Hematopoietic multipotent progenitor cell treated with erythropoietin and hydrocortisone succinate and interleukin-3 and kit ligand, for 17 days (in vitro differentiated cells): Measurements from ENCODE around the gene PAXIP1.

ENCODE experiments used
- DNase-seq: peaks from one replicate; pipeline ENCODE4 v3.0.0-alpha.2; 2015; ENCODE audit warnings: low spot score

Gene PAXIP1

GRCh38 chr7:154912871-154913637 is 89.9 kb downstream of the PAXIP1 start:
- no peak for DNase-seq

GRCh38 chr7:154911862-154912455 is 91.0 kb downstream of the PAXIP1 start:
- no peak for DNase-seq

- DNase-seq: no peak
These were observed 91.5 kb downstream of the PAXIP1 start for GRCh38 chr7:154911411-154911810.

GRCh38 chr7:154910977-154911376 is 91.9 kb downstream of the PAXIP1 start:
- no peak for DNase-seq

- DNase-seq: no peak
These were observed 92.8 kb downstream of the PAXIP1 start for GRCh38 chr7:154910125-154910524.

- DNase-seq: no peak
These were observed 93.5 kb downstream of the PAXIP1 start for GRCh38 chr7:154909241-154910105.

GRCh38 chr7:154907651-154908620 is 95.0 kb downstream of the PAXIP1 start:
- DNase-seq: no peak

- no peak for DNase-seq
These were observed 96.1 kb downstream of the PAXIP1 start for GRCh38 chr7:154906736-154907355.

GRCh38 chr7:154906201-154906600 is 96.7 kb downstream of the PAXIP1 start:
- no peak for DNase-seq

GRCh38 chr7:154905615-154906014 is 97.3 kb downstream of the PAXIP1 start:
- DNase-seq: no peak

- DNase-seq: no peak
These were observed 97.8 kb downstream of the PAXIP1 start for GRCh38 chr7:154905146-154905545.

- no peak for DNase-seq
These were observed 99.7 kb downstream of the PAXIP1 start for GRCh38 chr7:154903083-154903731.

GRCh38 chr7:154902600-154903082 is 100.3 kb downstream of the PAXIP1 start:
- no peak for DNase-seq

GRCh38 chr7:154899862-154900261 is 103.1 kb downstream of the PAXIP1 start:
- DNase-seq: no peak

- DNase-seq: no peak
These were observed 103.7 kb downstream of the PAXIP1 start for GRCh38 chr7:154898973-154899855.

GRCh38 chr7:154896076-154896475 is 106.8 kb downstream of the PAXIP1 start:
- DNase-seq: no peak
